ENCODE data around the gene CLEC1B. TPM values are rescaled to one million over a fixed set of nuclear protein-coding genes. Genes with fewer than 3 reads are reported as not detected.

The CLEC1B gene
- not detected in 5 replicates for total RNA-seq (2022; extraction: Qiagen RNA extraction)

GRCh38 chr12:9999016-9999415 is at the start of gene CLEC1B:
Gene CLEC1B (minus strand): TSS chr12:9999121. CDS start chr12:9999100, 21 bp downstream.

GRCh38 chr12:10030446-10030845 is 31.5 kb upstream of the CLEC1B start, which contains the start of gene CLEC9A:
Gene CLEC9A (plus strand): TSS chr12:10030682. CDS start chr12:10052688, 22,006 bp downstream.

GRCh38 chr12:9971181-9971580 is 27.7 kb downstream of the CLEC1B start, which contains the start of gene CLEC12A:
Gene CLEC12A (plus strand): TSS chr12:9971409. CDS start chr12:9971597, 188 bp downstream.

Other genes starting within 250 kb of the CLEC1B start
- not detected in 5 replicates for gene CD69, start 238.2 kb downstream of the CLEC1B start, total RNA-seq (2022; extraction: Qiagen RNA extraction)
- gene KLRF1, start 171.6 kb downstream of the CLEC1B start, total RNA-seq (2022; extraction: Qiagen RNA extraction) = not detected in 5 replicates
- gene CLEC2B, start 129.8 kb downstream of the CLEC1B start, total RNA-seq (2022; extraction: Qiagen RNA extraction) = 1.0 to 1.9 TPM (median 1.8 TPM) in 5 replicates
- gene KLRF2, start 117.6 kb downstream of the CLEC1B start, total RNA-seq (2022; extraction: Qiagen RNA extraction) = not detected in 5 replicates
- not detected in 5 replicates for gene CLEC2A, start 66.8 kb downstream of the CLEC1B start, total RNA-seq (2022; extraction: Qiagen RNA extraction)
- not detected in 5 replicates for gene CLEC12A, start 27.7 kb downstream of the CLEC1B start, total RNA-seq (2022; extraction: Qiagen RNA extraction)
- gene CLEC12B, start 11.5 kb upstream of the CLEC1B start, total RNA-seq (2022; extraction: Qiagen RNA extraction) = not detected in 5 replicates
- gene CLEC9A, start 31.6 kb upstream of the CLEC1B start, total RNA-seq (2022; extraction: Qiagen RNA extraction) = not detected in 5 replicates
- not detected in 5 replicates for gene CLEC1A, start 99.9 kb upstream of the CLEC1B start, total RNA-seq (2022; extraction: Qiagen RNA extraction)
- gene CLEC7A, start 131.1 kb upstream of the CLEC1B start, total RNA-seq (2022; extraction: Qiagen RNA extraction) = not detected in 5 replicates
- gene OLR1, start 173.0 kb upstream of the CLEC1B start, total RNA-seq (2022; extraction: Qiagen RNA extraction) = 0.67 to 1.8 TPM (median 1.0 TPM) in 5 replicates
- gene TMEM52B, start 179.9 kb upstream of the CLEC1B start, total RNA-seq (2022; extraction: Qiagen RNA extraction) = 0.10 to 0.47 TPM (median 0.14 TPM) in 4 of 5 replicates, not detected in the other
- gene GABARAPL1, start 213.8 kb upstream of the CLEC1B start, total RNA-seq (2022; extraction: Qiagen RNA extraction) = 32.0 to 41.5 TPM (median 38.0 TPM) in 5 replicates